HG03521 (cell line): Measurements from ENCODE around the gene THAP10.
"Not testable (repeated sequence)": the region's sequence is repeated elsewhere in the genome, so short reads cannot be mapped to it uniquely, and the experiment has no call there.

ENCODE experiments used
- ATAC-seq: cut with Tn5 transposase; IDR thresholded peaks from one replicate; pipeline ENCODE4 v1.9.1; 2021; ENCODE audit warnings: mild to moderate bottlenecking, moderate library complexity; ENCODE audit not compliant: unreplicated experiment

THAP10 gene

DNA sequence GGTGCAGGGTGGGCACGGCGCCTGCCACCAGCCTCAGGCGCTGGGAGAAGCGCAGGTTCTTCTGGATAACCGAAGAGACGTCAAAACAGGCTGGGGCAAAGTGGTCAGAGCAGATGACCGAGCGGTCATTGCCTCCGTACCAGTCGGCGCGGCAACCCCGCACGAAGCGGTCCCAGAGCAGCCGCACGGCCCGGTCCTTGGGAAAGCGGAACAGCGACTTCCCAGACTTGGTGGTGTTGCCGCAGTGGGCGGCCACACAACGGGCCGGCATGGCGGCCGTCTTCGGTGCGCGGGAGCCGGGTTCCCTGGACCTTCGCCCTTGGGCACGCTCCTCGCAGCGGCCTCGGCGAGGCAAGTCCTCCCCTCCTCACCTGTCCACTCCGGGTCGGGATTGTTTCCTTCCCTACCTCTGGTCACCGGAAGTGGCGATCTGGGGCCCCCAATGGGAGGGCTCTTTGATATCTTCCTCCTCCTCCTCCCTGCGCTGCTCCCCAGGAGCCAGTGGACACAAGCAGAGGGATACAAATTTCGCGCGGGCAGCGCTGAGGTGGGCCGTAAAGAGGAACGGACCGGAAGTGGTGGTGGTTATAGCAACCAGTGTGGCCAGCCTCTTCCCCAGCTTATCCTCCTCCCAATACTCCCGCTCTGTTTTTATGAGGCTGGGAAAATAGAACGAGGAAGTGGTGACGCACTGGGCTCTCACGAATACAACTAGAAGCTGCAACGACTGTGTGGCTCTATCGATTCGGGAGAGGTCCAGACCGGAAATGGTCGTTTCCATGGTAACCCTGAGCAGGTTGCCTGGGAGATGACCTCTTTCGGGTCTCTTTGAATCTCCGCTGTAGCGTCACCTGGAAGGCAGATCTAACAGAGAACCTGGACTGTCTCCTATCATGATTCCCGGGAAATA is at the start of gene THAP10, which contains the start of gene LRRC49:
Gene THAP10, minus strand, starts transcription at position 432 of the 910 bp plus-strand sequence. Its CDS starts 161 bp downstream, at position 271.
Gene LRRC49, plus strand, starts transcription at position 825 of the 910 bp plus-strand sequence. Its CDS starts 69 bp downstream, at position 894.
- peak; percentile 79 for ATAC-seq

DNA sequence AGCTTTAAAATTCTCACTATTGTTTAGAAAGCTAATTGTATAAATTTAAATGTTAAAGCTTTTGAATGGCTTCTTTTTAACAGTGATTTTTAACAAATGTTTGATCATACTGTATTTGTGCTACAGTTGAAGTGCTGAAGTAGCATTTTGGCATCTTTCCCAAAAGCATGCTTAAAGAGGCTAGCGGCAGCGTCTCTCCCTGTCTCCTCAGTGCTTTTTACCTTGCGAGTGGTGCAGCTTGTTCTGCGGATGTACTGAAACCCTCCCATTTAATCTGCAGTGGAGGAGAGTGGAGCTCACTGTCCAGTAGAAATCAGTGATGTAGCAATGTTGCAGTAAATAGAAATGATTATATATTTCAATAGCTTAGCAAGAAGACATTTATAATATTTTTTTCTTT is 44.1 kb upstream of the THAP10 start:
- no peak for ATAC-seq

DNA sequence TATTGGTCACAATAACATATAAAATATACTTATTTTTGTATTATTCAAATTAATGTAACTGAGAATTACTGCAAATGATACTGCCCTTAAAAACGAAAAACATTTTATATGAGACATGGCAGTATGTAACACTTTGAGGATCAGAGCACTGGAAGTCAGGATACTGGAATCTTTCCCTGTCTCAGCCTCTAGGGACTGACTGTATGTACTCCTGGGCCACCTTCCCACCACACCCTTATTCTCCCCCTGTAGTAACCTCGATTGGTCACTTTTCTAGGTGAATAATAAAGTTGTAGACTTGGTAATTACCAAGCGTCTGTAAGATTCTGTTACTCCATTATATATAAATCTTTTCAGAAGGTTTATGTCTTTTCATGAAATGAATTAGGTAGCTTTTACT is 43.4 kb upstream of the THAP10 start:
- no peak for ATAC-seq

DNA sequence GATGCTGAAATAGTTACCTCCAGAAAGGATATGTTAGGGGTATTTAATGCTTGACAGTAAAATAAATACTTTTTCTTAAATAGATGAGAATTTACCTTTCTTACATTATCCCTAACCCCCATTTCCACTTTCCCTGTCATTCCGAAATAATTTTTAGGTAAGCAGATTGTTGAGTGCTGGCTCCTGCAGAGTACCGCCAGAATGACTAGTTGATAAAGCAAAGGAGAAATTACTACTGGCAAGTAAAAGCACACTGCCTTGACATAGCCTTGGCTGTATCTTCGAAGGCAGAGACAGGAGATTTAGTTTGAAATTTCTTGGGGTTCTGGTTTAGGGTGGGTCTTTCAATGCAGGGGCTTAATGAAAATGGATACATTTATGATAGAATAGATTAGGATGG is 41.2 kb upstream of the THAP10 start:
- ATAC-seq = no peak

DNA sequence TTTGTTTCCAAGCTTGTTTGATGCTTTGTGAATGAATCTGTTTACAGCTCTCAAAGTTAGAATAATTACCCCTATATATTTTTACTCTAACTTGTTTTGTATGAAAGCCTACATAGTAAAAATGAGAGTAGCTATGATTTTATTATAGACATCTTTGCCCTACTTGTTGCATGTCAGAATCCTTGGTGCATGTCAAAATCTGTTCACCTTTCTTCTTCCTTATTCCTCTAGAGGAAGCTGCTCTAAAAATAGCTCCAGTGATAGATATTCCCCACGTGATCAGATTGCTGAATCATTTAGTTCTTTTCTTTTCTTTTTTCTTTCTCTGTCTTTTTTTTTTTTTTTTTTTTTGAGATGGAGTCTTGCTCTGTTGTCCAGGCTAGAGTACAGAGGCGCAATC is 40.2 kb upstream of the THAP10 start:
- no peak for ATAC-seq

DNA sequence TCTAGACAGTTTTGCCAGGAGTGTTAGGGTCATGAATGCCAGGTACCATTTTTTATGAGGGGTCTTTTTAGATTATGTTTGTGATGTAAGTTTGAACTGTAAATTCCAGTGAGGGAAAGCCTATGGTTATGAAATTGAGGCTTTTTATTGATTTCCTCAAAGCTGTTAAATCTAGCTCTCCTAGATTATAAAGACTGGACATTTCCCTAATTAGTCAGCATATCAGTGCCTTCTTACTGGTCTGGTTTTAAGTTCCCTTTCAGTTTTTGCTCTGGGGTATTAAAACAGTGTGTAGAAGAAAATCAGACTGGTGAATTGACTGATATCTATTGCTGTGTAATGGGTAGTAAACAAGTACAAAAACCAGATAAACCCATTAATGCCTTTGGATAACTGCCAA is 39.6 kb upstream of the THAP10 start:
- ATAC-seq = no peak

DNA sequence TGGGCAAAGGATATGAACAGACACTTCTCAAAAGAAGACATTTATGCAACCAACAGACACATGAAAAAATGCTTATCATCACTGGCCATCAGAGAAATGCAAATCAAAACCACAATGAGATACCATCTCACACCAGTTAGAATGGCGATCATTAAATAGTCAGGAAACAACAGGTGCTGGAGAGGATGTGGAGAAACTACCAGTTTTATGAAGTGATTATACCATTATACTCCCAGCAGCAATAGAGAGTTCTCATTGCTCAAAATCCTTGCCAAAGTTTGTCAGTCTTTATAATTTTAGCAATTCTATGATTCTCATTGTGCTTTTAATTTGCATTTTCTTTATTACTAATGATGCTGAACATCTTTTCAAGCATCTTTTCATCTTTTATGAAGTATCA is 34.7 kb upstream of the THAP10 start:
- ATAC-seq = not testable (repeated sequence)

DNA sequence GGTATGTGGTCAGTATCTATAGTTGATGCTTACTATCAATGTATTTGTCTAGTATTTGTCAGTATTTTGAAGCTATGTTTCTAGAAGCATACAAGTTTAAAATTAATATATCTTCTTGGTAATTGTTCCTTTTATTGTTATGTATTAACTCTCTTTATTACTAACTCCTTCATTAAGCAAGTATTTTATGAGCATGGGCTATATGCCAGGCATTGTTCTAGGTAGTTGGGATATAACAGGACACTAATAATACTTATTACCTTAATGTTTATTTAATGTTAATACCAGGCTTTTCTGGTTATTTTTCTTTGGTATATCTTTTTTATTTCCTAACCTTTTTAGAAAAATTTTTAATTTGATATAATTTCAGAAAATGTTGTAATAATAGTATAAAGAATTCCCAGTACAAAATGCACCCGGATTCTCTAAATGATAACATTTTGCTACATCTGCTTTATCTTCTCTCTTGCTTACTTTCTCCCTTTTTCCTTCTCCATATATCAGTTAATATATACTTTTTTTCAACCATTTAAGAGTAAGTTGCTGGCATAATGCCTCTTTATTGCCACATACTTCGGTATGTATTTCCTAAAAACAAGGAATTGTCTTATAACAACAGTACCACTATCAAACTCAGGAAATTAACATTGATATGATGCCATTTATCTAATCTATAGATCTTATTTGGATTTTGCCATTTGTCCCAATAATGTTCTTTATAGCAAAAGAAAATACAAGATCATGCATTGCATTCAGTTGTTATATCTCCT is 31.3 kb upstream of the THAP10 start:
- no peak for ATAC-seq

DNA sequence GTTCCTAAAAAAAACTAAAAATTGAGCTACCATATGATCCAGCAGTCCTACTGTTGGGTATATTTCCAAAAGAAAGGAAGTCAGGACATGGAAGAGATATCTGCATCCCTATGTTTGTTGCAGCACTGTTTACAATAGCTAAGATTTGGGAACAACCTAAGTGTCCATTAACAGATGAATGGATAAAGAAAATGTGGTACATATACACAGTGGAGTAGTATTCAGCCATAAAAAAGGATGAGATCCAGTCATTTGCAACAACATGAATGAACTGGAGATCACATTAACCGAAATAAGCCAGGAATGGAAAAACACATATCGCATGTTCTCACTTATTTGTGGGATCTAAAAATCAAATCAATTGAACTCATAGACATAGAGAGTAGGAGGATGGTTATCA is 29.9 kb upstream of the THAP10 start:
- ATAC-seq = no peak

DNA sequence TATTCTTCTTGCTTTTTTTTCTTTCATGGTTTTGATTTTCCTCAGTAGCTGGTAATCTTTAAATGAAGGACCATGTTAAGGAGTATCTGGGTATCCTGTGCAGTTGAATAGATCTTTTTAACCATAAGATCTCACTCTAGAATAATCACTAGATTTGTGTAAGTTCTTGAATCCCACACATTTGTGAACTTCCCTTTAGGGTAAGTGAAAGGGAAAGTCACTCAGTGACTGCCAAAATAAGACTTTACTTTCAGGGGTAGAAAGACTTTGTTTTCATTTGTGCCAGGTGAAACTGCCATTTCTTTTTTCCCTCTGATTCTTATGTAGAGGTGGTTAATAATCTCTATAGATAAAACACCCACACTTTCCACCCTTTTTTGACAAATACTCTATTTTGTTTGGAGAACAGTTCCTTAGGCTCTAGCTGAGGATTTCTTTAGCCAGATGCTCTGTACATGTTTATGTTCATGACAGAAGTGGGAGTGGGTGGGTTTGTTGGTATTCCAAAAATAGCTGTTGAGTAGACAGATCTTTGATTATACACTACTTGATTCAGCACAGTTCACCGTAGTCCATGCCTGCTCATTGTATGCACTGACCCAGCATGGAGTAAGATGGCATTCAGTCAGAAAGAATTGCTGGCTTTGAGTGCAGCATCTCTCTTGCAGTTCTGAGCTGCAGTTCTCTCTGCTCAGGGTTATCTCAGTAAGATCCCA is 28.9 kb upstream of the THAP10 start:
- ATAC-seq = no peak

DNA sequence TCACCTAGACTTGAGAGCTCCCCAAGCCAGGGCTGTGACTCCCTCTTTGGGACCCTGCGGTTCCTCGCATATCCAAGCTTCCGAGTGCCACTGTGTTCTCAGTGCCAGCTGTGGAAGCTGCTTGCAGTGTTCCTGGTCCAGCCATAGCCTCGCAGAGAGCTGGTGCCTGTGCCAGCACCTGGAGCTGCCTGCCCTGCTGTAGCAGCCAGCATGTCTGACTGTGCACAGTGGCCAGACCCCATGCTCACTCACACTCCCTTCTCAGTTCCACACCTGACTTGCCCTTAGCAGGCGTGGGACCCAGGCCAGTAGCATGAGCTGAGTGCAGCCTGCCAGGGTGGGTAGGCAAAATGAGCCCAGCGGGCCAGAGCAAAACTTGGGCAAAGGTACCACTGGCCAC is 25.7 kb upstream of the THAP10 start:
- no peak for ATAC-seq

DNA sequence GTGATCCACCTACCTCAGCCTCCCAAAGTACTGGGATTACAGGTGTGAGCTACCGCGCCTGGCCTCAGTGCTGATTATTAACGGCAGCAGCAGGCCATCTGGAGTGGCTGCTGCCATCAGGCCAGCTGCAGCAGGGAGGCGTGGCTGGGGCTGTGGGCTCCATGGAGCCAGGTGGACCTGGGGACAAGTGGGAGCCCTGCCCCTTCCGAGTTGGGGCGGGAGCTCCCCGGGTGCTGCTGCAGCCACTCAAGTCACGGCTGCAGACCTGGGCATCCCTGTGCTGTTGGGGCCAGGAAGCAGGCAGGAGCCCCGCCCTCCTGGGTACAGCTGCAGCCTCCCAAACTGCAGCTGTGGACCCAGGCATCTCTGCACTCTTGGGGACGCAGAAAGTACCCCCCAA is 24.3 kb upstream of the THAP10 start:
- no peak for ATAC-seq

DNA sequence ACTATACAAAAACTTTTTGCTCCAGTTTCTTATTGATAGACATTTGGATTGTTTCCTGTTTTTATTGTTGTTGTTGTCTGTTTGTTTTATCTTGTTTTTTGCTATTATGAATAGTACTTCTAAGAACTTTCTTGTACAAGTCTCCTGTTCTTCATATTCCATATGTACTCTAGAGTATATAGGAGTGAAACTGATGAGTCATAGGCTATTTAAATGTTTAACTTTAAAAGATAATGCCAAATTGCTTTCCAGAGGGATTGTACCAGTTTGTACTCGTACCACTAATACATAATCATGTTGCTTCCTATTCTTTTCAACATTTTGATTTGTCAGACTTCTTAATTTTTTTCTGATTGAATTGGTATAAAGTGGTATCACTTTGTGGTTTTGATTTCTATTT is 20.0 kb upstream of the THAP10 start:
- no peak for ATAC-seq

DNA sequence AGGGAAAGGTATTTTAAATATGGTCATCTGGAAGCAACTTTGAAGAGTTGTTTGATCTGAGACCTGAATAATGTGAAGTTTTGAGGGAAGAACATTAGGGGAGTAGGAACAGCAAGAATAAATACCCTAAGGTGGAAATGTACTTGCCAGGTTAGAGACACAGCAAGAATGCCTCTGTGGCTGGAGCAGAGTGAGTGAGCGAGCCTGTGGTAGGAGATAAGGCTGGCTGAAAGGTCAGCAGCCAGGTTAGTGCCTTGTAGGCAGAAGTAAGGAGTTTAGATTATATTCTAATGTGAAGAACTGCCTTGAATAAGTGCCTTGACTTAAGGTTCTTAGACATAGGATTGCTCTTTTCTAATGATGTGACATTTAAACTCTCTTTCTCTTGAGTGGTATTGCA is 18.7 kb upstream of the THAP10 start:
- ATAC-seq = no peak

DNA sequence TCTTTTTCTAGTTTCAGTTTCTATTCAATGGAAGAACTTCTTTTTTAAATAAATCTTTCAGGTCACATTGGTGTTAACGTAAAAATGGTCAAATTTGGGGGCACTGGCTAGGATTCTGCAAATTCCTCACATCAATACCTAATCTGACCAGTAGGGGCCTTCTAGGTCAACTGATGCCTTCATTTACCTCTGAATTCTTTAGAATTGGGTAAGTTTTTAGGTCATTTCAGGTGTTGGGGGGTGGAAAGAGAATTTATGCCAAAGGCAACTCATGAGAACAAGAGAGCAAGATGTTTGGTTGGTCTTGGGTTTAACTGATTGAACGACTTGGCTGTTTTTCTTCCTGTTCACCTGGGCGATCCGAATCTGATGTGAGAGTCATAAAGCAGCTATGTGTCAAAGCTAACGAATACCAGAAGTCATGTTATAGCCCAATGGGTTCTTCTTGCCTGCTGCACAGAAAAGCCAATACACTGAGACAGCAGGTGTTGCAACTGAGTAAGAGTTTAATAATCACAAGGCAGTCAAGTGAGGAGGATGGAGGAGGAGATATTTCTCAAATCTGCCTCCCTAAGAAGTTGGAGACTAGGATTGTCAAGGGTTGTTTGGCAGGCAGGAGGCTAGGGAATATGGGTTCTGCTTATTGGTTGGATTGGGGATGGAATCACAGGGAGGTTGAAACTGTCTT is 15.7 kb upstream of the THAP10 start:
- ATAC-seq = no peak

DNA sequence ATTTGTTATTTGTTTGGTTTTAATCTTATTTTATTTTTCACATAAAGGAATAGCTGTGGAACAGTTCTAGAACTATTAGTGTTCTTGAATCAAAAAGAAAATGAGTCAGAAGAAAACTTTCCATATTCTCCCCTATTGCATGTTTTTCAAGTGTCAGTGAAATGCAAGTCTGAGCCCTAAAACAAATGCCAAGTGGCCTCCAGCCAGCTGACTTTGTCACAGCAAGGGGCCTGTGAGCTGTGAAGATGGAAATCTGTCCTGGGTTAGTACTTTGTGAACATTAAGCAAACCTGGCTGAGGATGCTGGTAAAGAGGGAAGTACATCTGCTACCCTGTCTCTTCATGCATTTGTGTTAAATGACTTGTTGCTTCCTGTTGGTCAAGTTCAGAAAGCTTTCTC is 14.6 kb upstream of the THAP10 start:
- no peak for ATAC-seq

DNA sequence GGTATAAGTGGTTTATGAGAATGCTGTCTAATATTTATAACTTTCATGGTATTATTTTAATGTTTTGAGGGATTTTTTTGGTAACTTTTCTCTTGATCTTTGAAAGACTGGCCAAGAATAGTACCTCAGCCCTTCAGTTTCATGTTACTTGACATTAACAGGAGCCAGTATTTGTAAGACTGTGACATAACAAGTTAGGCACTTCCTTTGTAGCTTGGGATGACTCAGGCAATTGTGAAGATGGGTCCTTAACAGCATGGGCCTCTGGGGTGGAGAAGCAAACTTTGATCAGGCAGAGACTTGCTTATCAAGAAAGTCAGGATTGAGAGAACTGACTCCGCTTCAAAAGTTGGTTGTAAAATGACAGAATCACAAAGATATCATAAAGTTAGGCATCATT is 9.9 kb upstream of the THAP10 start:
- ATAC-seq = no peak

DNA sequence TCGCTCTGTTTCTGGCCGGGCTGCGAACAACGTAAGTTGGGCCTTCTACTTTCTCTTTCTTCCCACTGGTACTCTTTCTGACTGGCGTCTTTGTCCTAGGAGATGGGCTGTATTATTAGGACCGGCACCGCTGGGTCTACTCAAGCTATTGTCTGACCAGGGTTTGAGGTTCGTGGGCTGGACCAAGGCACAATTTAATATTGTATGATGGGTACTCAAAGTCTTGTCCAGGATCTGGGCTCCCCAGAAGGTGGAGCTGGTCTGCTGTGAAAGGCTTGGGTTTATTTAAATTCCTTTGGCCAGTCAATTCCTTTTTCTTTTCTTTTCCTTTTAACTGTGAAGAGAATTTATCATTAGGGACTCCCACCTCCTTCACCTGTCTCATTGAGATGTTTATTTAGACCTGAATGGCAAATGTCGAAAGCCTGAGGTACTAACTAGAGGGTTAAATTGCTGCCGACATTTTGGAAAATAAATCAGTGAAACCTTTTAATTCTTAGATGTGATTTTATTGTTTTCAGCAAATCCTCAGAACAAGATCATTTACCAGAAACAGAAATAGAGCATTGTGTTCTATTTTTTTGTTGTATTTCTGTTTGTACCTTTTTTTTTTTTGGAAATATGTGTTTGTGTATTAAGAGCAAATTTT is 803 bp upstream of the THAP10 start:
- ATAC-seq = no peak

DNA sequence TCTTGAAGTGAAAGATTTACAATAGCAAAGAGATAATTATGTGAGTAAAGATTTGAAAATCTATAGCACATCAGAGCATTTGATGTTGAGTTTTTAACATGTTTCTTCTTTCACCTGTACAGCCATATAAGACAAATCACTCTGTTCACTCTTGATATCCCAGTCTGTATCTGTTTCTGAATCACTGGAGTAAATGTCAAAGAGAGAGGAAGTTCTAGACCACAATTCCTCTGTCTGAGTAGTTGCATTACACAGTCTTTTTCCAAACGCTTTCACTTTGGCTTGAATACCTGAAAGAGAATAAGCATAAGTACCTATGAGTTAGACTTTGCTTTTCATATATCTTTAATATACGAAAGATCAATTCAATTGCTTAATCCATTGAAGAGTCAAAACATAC is 9.9 kb downstream of the THAP10 start:
- ATAC-seq = no peak

DNA sequence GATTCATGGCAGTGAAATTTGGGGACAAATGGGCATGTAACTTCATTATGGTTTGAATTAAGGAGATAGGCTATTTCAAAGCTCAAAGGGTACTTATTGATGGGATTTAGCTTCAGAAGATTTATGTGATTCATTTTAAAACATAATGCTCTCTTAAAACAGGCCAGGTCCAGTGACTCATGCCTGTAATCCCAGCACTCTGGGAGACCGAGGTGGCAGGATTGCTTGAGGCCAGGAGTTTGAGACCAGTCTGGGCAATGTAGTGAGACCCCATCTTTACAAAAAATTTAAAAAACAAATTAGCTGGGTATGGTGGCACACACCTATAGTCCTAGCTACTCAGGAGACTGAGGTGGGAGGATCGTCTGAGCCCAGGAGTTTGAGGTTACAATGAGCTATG is 11.5 kb downstream of the THAP10 start:
- no peak for ATAC-seq
